ENCODE data around the gene CHMP2B.

The CHMP2B gene

DNA sequence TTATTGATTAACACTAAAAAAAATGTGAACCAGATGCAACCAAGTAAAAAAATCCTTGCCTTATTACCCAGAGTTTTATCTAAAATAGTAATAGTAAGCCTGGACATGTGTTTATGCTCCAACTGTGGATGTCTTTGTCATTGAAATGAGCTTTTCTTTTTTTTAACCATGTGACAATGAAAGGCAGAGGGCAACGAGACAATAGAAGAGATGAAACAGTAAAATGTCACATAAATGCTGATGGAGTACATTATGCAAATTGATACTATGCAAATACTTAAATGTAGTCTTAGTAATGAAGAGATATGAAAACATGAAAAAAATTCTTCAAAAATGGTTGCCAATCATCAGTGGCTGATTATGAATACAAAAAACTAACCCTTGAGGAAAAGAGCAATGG, 20.5 kb upstream of the CHMP2B start:
- TF ChIP-seq, protein P1, sequence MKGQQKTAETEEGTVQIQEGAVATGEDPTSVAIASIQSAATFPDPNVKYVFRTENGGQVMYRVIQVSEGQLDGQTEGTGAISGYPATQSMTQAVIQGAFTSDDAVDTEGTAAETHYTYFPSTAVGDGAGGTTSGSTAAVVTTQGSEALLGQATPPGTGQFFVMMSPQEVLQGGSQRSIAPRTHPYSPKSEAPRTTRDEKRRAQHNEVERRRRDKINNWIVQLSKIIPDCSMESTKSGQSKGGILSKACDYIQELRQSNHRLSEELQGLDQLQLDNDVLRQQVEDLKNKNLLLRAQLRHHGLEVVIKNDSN (IDR thresholded peaks at IDR 0.05), result no peak
- TF ChIP-seq EP300 (IDR thresholded peaks at IDR 0.05; ENCODE audit: borderline replicate concordance) (no peak), NFIC (IDR thresholded peaks at IDR 0.05) (no peak), CREB1 (IDR thresholded peaks at IDR 0.05; ENCODE audit: low read depth) (no peak), CEBPB (IDR thresholded peaks at IDR 0.05) (no peak), TEAD4 (IDR thresholded peaks at IDR 0.05) (no peak), FOXM1 (IDR thresholded peaks at IDR 0.05; ENCODE audit: borderline replicate concordance, low read depth) (no peak), ZBTB7A (IDR thresholded peaks at IDR 0.05; ENCODE audit: low read depth) (no peak), YY1 (IDR thresholded peaks at IDR 0.05; ENCODE audit: low read depth) (no peak), EGR1 (IDR thresholded peaks at IDR 0.05) (no peak), TCF12 (IDR thresholded peaks at IDR 0.05; ENCODE audit: low read depth) (no peak)
- TF ChIP-seq, protein P2, sequence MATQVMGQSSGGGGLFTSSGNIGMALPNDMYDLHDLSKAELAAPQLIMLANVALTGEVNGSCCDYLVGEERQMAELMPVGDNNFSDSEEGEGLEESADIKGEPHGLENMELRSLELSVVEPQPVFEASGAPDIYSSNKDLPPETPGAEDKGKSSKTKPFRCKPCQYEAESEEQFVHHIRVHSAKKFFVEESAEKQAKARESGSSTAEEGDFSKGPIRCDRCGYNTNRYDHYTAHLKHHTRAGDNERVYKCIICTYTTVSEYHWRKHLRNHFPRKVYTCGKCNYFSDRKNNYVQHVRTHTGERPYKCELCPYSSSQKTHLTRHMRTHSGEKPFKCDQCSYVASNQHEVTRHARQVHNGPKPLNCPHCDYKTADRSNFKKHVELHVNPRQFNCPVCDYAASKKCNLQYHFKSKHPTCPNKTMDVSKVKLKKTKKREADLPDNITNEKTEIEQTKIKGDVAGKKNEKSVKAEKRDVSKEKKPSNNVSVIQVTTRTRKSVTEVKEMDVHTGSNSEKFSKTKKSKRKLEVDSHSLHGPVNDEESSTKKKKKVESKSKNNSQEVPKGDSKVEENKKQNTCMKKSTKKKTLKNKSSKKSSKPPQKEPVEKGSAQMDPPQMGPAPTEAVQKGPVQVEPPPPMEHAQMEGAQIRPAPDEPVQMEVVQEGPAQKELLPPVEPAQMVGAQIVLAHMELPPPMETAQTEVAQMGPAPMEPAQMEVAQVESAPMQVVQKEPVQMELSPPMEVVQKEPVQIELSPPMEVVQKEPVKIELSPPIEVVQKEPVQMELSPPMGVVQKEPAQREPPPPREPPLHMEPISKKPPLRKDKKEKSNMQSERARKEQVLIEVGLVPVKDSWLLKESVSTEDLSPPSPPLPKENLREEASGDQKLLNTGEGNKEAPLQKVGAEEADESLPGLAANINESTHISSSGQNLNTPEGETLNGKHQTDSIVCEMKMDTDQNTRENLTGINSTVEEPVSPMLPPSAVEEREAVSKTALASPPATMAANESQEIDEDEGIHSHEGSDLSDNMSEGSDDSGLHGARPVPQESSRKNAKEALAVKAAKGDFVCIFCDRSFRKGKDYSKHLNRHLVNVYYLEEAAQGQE (IDR thresholded peaks at IDR 0.05; ENCODE audit: low read depth), result no peak
- TF ChIP-seq, protein P3, sequence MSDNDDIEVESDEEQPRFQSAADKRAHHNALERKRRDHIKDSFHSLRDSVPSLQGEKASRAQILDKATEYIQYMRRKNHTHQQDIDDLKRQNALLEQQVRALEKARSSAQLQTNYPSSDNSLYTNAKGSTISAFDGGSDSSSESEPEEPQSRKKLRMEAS (IDR thresholded peaks at IDR 0.05), result no peak

DNA sequence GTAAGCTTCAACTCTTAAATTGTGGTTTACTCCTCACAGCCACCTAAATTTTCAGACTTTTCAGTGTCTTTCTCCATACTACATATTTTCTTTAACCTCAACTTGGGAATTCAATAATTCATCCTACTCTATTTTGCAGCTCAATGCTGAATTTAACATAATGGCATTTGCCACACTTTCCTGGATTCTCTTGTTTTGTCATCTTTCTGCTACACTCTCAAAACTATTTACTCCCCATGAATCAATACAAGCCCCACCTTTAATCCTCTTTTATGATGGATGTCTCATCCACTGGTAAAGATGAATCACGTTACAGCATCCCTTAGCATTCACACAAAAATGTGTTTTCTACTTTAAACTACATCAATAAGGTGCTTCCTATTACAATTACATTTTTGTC, 19.6 kb upstream of the CHMP2B start:
- no peak for TF ChIP-seq EP300 (IDR thresholded peaks at IDR 0.05; ENCODE audit: borderline replicate concordance)
- TF ChIP-seq, protein P2 (IDR thresholded peaks at IDR 0.05; ENCODE audit: low read depth), result no peak

DNA sequence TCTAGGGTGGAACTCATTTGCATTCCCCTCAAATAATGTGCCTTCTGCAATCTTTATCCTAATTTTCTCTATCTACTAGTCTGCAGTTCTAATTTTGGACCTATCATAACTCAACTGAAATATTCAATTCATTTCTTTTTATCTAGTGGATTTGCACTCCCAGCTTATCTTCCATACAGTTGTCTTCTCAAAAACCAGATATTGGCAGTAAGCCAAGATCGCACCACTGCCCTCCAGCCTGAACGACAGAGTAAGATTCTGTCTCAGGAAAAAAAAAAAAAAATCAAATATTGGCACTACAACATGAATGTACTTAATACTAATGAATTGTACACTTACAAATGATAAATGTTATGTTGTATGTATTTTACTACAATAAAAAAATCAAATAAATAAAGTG, 18.0 kb upstream of the CHMP2B start:
- no peak for TF ChIP-seq TAF1 (IDR thresholded peaks at IDR 0.05; ENCODE audit: low read depth)

DNA sequence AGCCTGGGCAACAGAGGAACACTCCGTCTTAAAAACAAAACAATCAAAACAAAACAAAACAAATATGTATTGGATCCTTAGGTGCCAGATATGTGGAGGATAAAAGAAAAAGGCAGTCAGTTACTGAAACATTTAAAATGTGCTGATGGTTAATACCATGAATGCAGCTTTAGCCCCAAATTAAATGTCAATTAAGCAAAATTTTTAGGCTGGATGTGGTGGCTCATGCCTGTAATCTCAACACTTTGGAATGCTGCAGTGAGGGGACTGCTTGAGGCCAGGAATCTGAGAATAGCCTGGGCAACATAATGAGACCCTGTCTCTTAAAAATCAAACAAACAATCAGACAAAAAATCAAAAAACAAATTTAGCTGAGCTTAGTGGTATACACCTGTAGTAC, 8.5 kb upstream of the CHMP2B start:
- TF ChIP-seq, protein P1 (IDR thresholded peaks at IDR 0.05), result no peak
- TF ChIP-seq ZBTB7A (IDR thresholded peaks at IDR 0.05; ENCODE audit: low read depth) (no peak), EGR1 (IDR thresholded peaks at IDR 0.05) (no peak), CEBPB (IDR thresholded peaks at IDR 0.05) (no peak), NFIC (IDR thresholded peaks at IDR 0.05) (no peak), TCF12 (IDR thresholded peaks at IDR 0.05; ENCODE audit: low read depth) (no peak), YY1 (IDR thresholded peaks at IDR 0.05; ENCODE audit: low read depth) (no peak), TEAD4 (IDR thresholded peaks at IDR 0.05) (no peak), TAF1 (IDR thresholded peaks at IDR 0.05; ENCODE audit: low read depth) (no peak), RAD21 (IDR thresholded peaks at IDR 0.05; ENCODE audit: low read depth) (no peak), EP300 (IDR thresholded peaks at IDR 0.05; ENCODE audit: borderline replicate concordance) (no peak)
- TF ChIP-seq, protein P3 (IDR thresholded peaks at IDR 0.05), result no peak
- TF ChIP-seq, protein P2 (IDR thresholded peaks at IDR 0.05; ENCODE audit: low read depth), result no peak

DNA sequence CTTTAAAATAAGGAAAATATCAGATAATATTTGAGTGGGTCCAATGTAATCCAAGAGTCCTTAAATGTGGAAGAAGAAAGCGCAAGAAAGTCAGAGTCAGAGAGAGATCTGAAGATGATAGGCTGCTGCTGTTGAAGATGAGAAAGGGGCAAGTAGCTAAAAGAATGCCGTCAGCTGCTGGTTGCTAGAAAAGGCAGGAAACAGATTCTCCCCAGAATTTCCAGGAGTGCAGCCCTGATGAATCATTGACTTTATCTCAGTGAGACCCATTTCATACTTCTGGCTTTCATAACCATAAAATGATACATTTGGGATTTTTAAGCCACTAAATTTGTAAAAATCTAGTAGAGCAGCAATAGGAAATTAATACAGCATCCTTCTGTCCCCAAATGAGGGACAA, 7.5 kb upstream of the CHMP2B start:
- TF ChIP-seq YY1 (IDR thresholded peaks at IDR 0.05; ENCODE audit: low read depth) (no peak), EGR1 (IDR thresholded peaks at IDR 0.05) (no peak)

DNA sequence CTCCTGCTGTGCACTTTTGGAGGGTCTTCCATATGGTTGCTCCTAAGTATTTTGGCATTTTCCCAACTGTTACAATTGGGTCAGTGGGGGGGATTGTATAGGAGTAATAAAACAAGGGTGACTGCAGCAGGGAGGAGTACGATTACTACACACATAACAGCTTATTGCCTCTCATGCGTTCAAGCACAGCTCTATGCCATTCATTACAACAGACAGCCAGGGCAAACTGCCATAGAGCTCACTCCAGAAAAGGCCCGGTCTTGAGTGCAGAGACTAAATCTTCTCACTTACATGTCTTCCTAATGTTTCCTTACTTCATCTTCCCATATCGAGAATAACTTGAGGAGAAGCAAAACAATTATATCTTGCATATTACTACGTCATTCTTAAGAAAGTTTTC, 1.4 kb upstream of the CHMP2B start:
- TF ChIP-seq, protein P1 (IDR thresholded peaks at IDR 0.05), result no peak
- TF ChIP-seq YY1 (IDR thresholded peaks at IDR 0.05; ENCODE audit: low read depth) (no peak), CREB1 (IDR thresholded peaks at IDR 0.05; ENCODE audit: low read depth) (no peak), EP300 (IDR thresholded peaks at IDR 0.05; ENCODE audit: borderline replicate concordance) (no peak), EGR1 (IDR thresholded peaks at IDR 0.05) (no peak), TCF12 (IDR thresholded peaks at IDR 0.05; ENCODE audit: low read depth) (no peak), FOXM1 (IDR thresholded peaks at IDR 0.05; ENCODE audit: borderline replicate concordance, low read depth) (no peak), TAF1 (IDR thresholded peaks at IDR 0.05; ENCODE audit: low read depth) (no peak)
- TF ChIP-seq, protein P3 (IDR thresholded peaks at IDR 0.05), result no peak
- TF ChIP-seq, protein P2 (IDR thresholded peaks at IDR 0.05; ENCODE audit: low read depth), result no peak
